Measurements from ENCODE around the gene CDK10. TPM values are rescaled to one million over a fixed set of nuclear protein-coding genes. Genes with fewer than 3 reads are reported as not detected.
"Not testable (repeated sequence)": the region's sequence is repeated elsewhere in the genome, so short reads cannot be mapped to it uniquely, and the experiment has no call there.

CDK10 gene
- total RNA-seq, 1 donor from 2014 or later: 40.5 TPM

DNA sequence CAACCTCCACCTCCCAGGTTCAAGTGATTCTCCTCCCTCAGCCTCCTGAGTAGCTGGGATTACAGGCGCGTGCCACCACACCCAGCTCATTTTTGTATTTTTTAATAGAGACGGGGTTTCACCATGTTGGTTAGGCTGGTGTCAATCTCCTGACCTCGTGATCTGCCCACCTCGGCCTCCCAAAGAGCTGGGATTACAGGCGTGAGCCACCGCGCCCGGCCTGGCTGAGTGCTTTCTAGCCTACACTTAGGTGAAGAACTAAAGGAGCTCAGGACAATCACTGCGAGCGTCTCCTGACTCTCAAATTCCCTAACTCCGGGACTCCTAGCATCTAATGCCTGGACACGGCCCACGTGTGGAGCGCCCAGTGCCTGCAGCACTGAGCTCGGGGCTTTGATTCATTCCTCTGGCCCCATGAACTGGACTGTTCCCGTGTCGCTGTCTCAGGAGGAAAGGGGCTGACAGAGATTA is 13.2 kb downstream of the CDK10 start:
- not testable (repeated sequence) for H3K27ac ChIP-seq (ENCODE audit: low read depth, low read length); H3K27me3 Mint-ChIP-seq (ENCODE audit: low read depth, unreplicated experiment); H3K79me2 ChIP-seq (ENCODE audit: insufficient read depth, low read length); H3K4me1 Mint-ChIP-seq (ENCODE audit: low read depth, unreplicated experiment); H3K9me3 Mint-ChIP-seq (ENCODE audit: unreplicated experiment); DNase-seq (ENCODE audit: low read depth); H3K9me3 ChIP-seq (ENCODE audit: insufficient read depth, low read depth, low read length); H3K36me3 ChIP-seq (ENCODE audit: insufficient read depth, low read length); FAIRE-seq; H3K27ac Mint-ChIP-seq (ENCODE audit: unreplicated experiment); H3K36me3 Mint-ChIP-seq (ENCODE audit: low read depth, unreplicated experiment); H3K27me3 ChIP-seq (ENCODE audit: insufficient read depth, low read length)
- H3K9ac ChIP-seq (ENCODE audit: low read length): peak overlapping the region; percentile 25
- H3K4me2 ChIP-seq (ENCODE audit: low read length): peak overlapping the region; percentile 88
- peak overlapping the region; percentile 18 for H3K4me3 ChIP-seq (ENCODE audit: insufficient read depth, low read depth, low read length)
- peaks cover 14% of the 10 kb centered on the region for H3K4me1 ChIP-seq (ENCODE audit: insufficient read depth, low read length)
- H3K4me3 Mint-ChIP-seq (ENCODE audit: unreplicated experiment): peak overlapping the region; percentile 76
- peaks cover 35% of the 10 kb centered on the region for H4K20me1 ChIP-seq (ENCODE audit: insufficient read depth, low read length)
- H2AFZ ChIP-seq (ENCODE audit: low read depth, low read length): peak overlapping the region; percentile 20

DNA sequence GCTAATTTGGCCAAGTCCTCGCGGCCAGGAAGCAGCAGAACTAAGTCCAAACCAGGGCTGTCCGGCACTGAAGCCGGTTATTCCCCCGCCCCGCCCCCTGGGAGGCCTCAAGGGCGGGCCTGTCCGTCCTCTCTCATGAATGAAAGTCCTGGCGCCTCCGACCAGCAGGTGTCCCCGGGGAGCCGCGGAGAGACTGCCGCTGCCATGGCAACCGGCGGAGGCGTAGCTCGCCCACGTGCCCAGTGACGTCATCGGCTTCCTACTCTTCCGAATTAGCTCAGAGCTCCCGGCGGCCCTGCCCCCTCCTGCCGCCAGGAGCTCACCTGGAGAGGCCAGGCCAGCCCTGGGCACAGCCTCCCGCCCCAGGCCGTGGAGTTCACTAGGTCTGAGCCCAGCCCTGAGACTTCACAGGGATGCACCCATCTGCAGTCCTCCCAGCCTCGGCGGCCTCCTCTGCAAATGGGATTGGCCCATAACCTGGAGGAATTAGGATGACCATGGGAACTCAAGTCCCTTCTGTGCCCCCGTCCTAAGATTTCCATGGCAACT is 13.7 kb downstream of the CDK10 start:
- TF ChIP-seq, protein P1, sequence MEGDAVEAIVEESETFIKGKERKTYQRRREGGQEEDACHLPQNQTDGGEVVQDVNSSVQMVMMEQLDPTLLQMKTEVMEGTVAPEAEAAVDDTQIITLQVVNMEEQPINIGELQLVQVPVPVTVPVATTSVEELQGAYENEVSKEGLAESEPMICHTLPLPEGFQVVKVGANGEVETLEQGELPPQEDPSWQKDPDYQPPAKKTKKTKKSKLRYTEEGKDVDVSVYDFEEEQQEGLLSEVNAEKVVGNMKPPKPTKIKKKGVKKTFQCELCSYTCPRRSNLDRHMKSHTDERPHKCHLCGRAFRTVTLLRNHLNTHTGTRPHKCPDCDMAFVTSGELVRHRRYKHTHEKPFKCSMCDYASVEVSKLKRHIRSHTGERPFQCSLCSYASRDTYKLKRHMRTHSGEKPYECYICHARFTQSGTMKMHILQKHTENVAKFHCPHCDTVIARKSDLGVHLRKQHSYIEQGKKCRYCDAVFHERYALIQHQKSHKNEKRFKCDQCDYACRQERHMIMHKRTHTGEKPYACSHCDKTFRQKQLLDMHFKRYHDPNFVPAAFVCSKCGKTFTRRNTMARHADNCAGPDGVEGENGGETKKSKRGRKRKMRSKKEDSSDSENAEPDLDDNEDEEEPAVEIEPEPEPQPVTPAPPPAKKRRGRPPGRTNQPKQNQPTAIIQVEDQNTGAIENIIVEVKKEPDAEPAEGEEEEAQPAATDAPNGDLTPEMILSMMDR (IDR thresholded peaks at IDR 0.05; ENCODE audit: insufficient read depth, low read depth, low read length): peak; percentile 45
- TF ChIP-seq EZH2 (IDR thresholded peaks at IDR 0.05; ENCODE audit: insufficient read depth, low read length): no peak
- peaks cover 14% of the 10 kb centered on the region for H3K4me1 ChIP-seq (ENCODE audit: insufficient read depth, low read length)
- peak overlapping the region; percentile 76 for H3K4me3 Mint-ChIP-seq (ENCODE audit: unreplicated experiment)
- peak overlapping the region; percentile 20 for H2AFZ ChIP-seq (ENCODE audit: low read depth, low read length)
- peak; percentile 90 for DNase-seq (ENCODE audit: low read depth)
- peaks cover 32% of the 10 kb centered on the region for H4K20me1 ChIP-seq (ENCODE audit: insufficient read depth, low read length)
- H3K79me2 ChIP-seq (ENCODE audit: insufficient read depth, low read length): no peaks in the 10 kb centered on the region
- peak overlapping the region; percentile 61 for H3K4me3 ChIP-seq (ENCODE audit: insufficient read depth, low read depth, low read length)
- H3K4me1 Mint-ChIP-seq (ENCODE audit: low read depth, unreplicated experiment): no peaks in the 10 kb centered on the region
- no peaks in the 10 kb centered on the region for H3K9me3 ChIP-seq (ENCODE audit: insufficient read depth, low read depth, low read length)
- peak overlapping the region; percentile 88 for H3K4me2 ChIP-seq (ENCODE audit: low read length)
- H3K27ac ChIP-seq (ENCODE audit: low read depth, low read length): peak overlapping the region; percentile 44
- no peaks in the 10 kb centered on the region for H3K9me3 Mint-ChIP-seq (ENCODE audit: unreplicated experiment)
- H3K27me3 Mint-ChIP-seq (ENCODE audit: low read depth, unreplicated experiment): no peaks in the 10 kb centered on the region
- peak; percentile 50 for FAIRE-seq
- H3K36me3 ChIP-seq (ENCODE audit: insufficient read depth, low read length): no peaks in the 10 kb centered on the region
- no peaks in the 10 kb centered on the region for H3K27me3 ChIP-seq (ENCODE audit: insufficient read depth, low read length)
- peaks cover 5% of the 10 kb centered on the region for H3K36me3 Mint-ChIP-seq (ENCODE audit: low read depth, unreplicated experiment)
- peak overlapping the region; percentile 67 for H3K9ac ChIP-seq (ENCODE audit: low read length)
- no peak overlapping the region for H3K27ac Mint-ChIP-seq (ENCODE audit: unreplicated experiment)

DNA sequence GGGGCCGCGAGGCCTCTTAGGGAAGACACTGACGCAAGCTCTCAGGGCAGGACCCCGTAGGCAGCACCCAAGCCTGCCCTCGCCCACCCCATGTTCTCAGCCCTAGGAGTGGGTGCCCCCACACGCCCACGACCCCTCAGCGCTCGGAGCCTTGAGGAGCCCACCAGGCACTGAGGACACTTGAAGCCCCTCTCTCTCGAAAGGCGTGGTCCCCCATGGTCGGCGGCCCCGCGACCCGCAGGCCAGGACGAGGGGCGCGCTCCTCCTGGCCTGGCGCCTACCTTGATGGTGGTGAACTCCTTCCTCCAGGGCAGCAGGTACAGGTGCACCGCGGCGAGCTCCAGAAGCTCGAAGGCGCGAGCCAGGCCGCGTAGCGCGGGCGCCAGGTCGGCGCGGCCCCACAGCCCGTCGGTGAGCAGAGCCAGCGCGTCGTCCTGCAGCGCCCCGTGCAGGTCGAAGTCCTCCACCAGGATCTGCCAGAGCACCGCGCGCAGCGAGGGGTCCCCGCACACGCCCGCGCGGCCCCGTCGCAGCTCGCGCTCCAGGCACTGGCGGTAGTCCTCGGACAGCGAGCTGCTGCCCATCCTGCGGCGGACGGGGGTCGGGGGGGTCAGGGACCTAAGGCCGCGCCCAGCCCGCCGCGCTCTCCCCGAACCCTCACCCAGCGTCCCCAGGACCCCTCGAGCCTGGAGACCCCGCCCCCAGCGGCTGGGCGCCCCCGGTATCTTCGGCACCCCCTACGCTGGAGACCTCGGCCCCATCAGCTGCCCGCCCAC is 14.3 kb downstream of the CDK10 start:
- peak overlapping the region; percentile 44 for H3K27ac ChIP-seq (ENCODE audit: low read depth, low read length)
- Mint-ChIP-seq H3K4me3 (ENCODE audit: unreplicated experiment) (peak overlapping the region; percentile 76), H3K27ac (ENCODE audit: unreplicated experiment) (no peak overlapping the region), H3K36me3 (ENCODE audit: low read depth, unreplicated experiment) (peaks cover 5% of the 10 kb centered on the region), H3K4me1 (ENCODE audit: low read depth, unreplicated experiment) (no peaks in the 10 kb centered on the region), H3K27me3 (ENCODE audit: low read depth, unreplicated experiment) (no peaks in the 10 kb centered on the region), H3K9me3 (ENCODE audit: unreplicated experiment) (no peaks in the 10 kb centered on the region)
- no peaks in the 10 kb centered on the region for H3K27me3 ChIP-seq (ENCODE audit: insufficient read depth, low read length)
- H2AFZ ChIP-seq (ENCODE audit: low read depth, low read length): no peak overlapping the region
- peak overlapping the region; percentile 61 for H3K4me3 ChIP-seq (ENCODE audit: insufficient read depth, low read depth, low read length)
- FAIRE-seq (no peak), DNase-seq (ENCODE audit: low read depth) (no peak)
- no peaks in the 10 kb centered on the region for H3K36me3 ChIP-seq (ENCODE audit: insufficient read depth, low read length)
- no peaks in the 10 kb centered on the region for H3K79me2 ChIP-seq (ENCODE audit: insufficient read depth, low read length)
- no peaks in the 10 kb centered on the region for H3K9me3 ChIP-seq (ENCODE audit: insufficient read depth, low read depth, low read length)
- TF ChIP-seq, protein P1 (IDR thresholded peaks at IDR 0.05; ENCODE audit: insufficient read depth, low read depth, low read length): no peak
- TF ChIP-seq EZH2 (IDR thresholded peaks at IDR 0.05; ENCODE audit: insufficient read depth, low read length): no peak
- H3K9ac ChIP-seq (ENCODE audit: low read length): peak overlapping the region; percentile 67
- peaks cover 14% of the 10 kb centered on the region for H3K4me1 ChIP-seq (ENCODE audit: insufficient read depth, low read length)
- H3K4me2 ChIP-seq (ENCODE audit: low read length): peak overlapping the region; percentile 88
- peaks cover 28% of the 10 kb centered on the region for H4K20me1 ChIP-seq (ENCODE audit: insufficient read depth, low read length)
